B cell (primary cell): ENCODE data around the gene TBXAS1. TPM values are rescaled to one million over a fixed set of nuclear protein-coding genes. Genes with fewer than 3 reads are reported as not detected.

ENCODE experiments used
- ATAC-seq: fragments of 200-7000 bp; cut with Tn5 transposase; one replicate; pipeline ENCODE4 v1.10.0; 2021; ENCODE audit warnings: low read depth, mild to moderate bottlenecking, moderate number of reproducible peaks, moderate library complexity
- CTCF ChIA-PET: fragments of 350-600 bp; sonication (Branson Sonifier 250); formaldehyde crosslinking; loops from one replicate; lab custom pipeline; 2021; ENCODE audit warnings: antibody characterized with exemption, inconsistent platforms; lab: Charles Lee
- POLR2A ChIA-PET: fragments of 350-600 bp; sonication (Branson Sonifier 250); formaldehyde crosslinking; loops from one replicate; lab custom pipeline; 2021; ENCODE audit warnings: antibody characterized with exemption; lab: Charles Lee
- DNase-seq: peaks from one replicate; pipeline ENCODE4 v3.0.0; 2013
- H2AFZ ChIP-seq: 2 replicates; pipeline ENCODE4 v1.6.1; 2012; ENCODE audit warnings: mild to moderate bottlenecking, low read depth, low read length; ENCODE audit not compliant: insufficient read depth, poor library complexity, severe bottlenecking
- H3K27ac ChIP-seq, 2 donors: 1 replicate in 1 of 2; 2 replicates in 1 of 2; pipeline ENCODE4 v1.5.1; 2012 to 2013; ENCODE audit warnings: low read length in 2 of 2, mild to moderate bottlenecking in 2 of 2, moderate library complexity in 1 of 2
- H3K27me3 ChIP-seq, 4 experiments: fragments of 200-600 bp in 1 of 4; sonication (generic) in 1 of 4; replicated peaks in 1 of 4; 1 replicate in 2 of 4; 2 replicates in 2 of 4; pipeline versions ENCODE4 v1.6.1 to v1.7.0; 2013 to 2016; ENCODE audit warnings: low read length in 3 of 4, mild to moderate bottlenecking in 2 of 4, mixed read lengths in 1 of 4, moderate library complexity in 1 of 4; ENCODE audit not compliant: insufficient read depth in 4 of 4, control insufficient read depth in 3 of 4; ENCODE audit errors: control extremely low read depth in 1 of 4
- H3K36me3 ChIP-seq, 2 experiments: replicated peaks in 1 of 2; 1 replicate in 1 of 2; 2 replicates in 1 of 2; pipeline versions ENCODE4 v1.6.1 to v1.7.1; 2013; ENCODE audit warnings: low read length in 1 of 2; ENCODE audit not compliant: insufficient read depth in 2 of 2, control insufficient read depth in 1 of 2; ENCODE audit errors: control extremely low read depth in 1 of 2, extremely low read depth in 1 of 2
- H3K4me1 ChIP-seq, 2 donors: fragments of 200-600 bp in 1 of 2; sonication (generic) in 1 of 2; 1 replicate in 1 of 2; 2 replicates in 1 of 2; pipeline versions ENCODE4 v1.5.1 to v1.6.1; 2013 to 2017; ENCODE audit warnings: low read length in 2 of 2; ENCODE audit not compliant: control insufficient read depth in 2 of 2, insufficient read depth in 2 of 2
- H3K4me2 ChIP-seq: replicated peaks from 2 replicates; pipeline ENCODE3; 2012; ENCODE audit warnings: mild to moderate bottlenecking, low read depth, low read length; ENCODE audit not compliant: poor library complexity, severe bottlenecking
- H3K4me3 ChIP-seq, 5 experiments: fragments of 200-600 bp in 1 of 5; sonication (generic) in 1 of 5; 1 replicate in 3 of 5; 2 replicates in 2 of 5; pipeline versions ENCODE4 v1.5.1 to v1.7.0; 2011 to 2016; ENCODE audit warnings: low read length in 4 of 5, mild to moderate bottlenecking in 4 of 5, low read depth in 2 of 5, control low read depth in 1 of 5, moderate library complexity in 1 of 5; ENCODE audit not compliant: insufficient read depth in 1 of 5; ENCODE audit errors: control extremely low read depth in 1 of 5, extremely low read depth in 1 of 5
- H3K79me2 ChIP-seq: fragments of 200-600 bp; sonication (generic); one replicate; pipeline ENCODE4 v1.6.0; 2016; ENCODE audit warnings: low read length; ENCODE audit not compliant: control insufficient read depth, insufficient read depth
- H3K9ac ChIP-seq: fragments of 200-600 bp; sonication (generic); 2 replicates; pipeline ENCODE4 v1.6.1; 2017; ENCODE audit warnings: mild to moderate bottlenecking, low read length, moderate library complexity
- H3K9me3 ChIP-seq, 3 donors: one replicate each; pipeline versions ENCODE4 v1.6.1 to v1.7.1; 2013; ENCODE audit warnings: low read length in 2 of 3; ENCODE audit not compliant: control insufficient read depth in 2 of 3, insufficient read depth in 1 of 3; ENCODE audit errors: control extremely low read depth in 1 of 3
- H4K20me1 ChIP-seq: 2 replicates; pipeline ENCODE4 v1.6.0; 2012; ENCODE audit warnings: mild to moderate bottlenecking, low read length; ENCODE audit not compliant: insufficient read depth, control insufficient read depth, poor library complexity, severe bottlenecking
- H3K27ac Mint-ChIP-seq: one replicate; pipeline ENCODE4 v1.8.0; 2021; ENCODE audit warnings: mixed read lengths
- H3K27me3 Mint-ChIP-seq: one replicate; pipeline ENCODE4 v1.8.0; 2021; ENCODE audit warnings: mixed read lengths
- H3K4me1 Mint-ChIP-seq: one replicate; pipeline ENCODE4 v1.8.0; 2021; ENCODE audit warnings: mixed read lengths
- H3K4me3 Mint-ChIP-seq: one replicate; pipeline ENCODE4 v1.8.0; 2021; ENCODE audit warnings: mixed read lengths
- H3K9me3 Mint-ChIP-seq: one replicate; pipeline ENCODE4 v1.8.0; 2022; ENCODE audit warnings: mixed read lengths; ENCODE audit not compliant: insufficient read depth
- EZH2 ChIP-seq: IDR thresholded peaks from 2 replicates; pipeline ENCODE4 v1.6.1; 2012; ENCODE audit warnings: borderline replicate concordance, low read depth, mild to moderate bottlenecking, moderate library complexity, low read length; ENCODE audit not compliant: insufficient read depth, poor library complexity, severe bottlenecking
- WGBS: methylation state at CpG from one replicate; pipeline ENCODE4 v1.1.5; 2013; ENCODE audit warnings: missing lambda C conversion rate; ENCODE audit not compliant: insufficient coverage; 5-methylcytosine and 5-hydroxymethylcytosine counted together
- intact Hi-C: fragments of 100-400 bp; cut with micrococcal nuclease; formaldehyde crosslinking; loops from one replicate; pipeline ENCODE4 v1.10.0; 2022
- polyA plus RNA-seq: library from polyadenylated mRNA; depleted of rRNA; stranded (reverse); fragments of >200 nt; gene quantifications from 2 replicates; pipeline ENCODE4 v1.2.3, GENCODE V29; 2012
- total RNA-seq, 2 donors: library from RNA; stranded (reverse); fragments of 120-200 nt in 1 of 2; gene quantifications; 1 replicate in 1 of 2; 2 replicates in 1 of 2; pipeline versions ENCODE4 v1.2.3 to v1.2.4, GENCODE V29; 2013 to 2022
- TF ChIP-seq, protein P1 (sequence below): fragments of 200-600 bp; IDR thresholded peaks from one replicate; pipeline ENCODE4 v1.8.0; 2022; ENCODE audit warnings: antibody characterized with exemption, mild to moderate bottlenecking

Gene TBXAS1
- total and polyA plus RNA-seq, 2 donors (not counting 1 experiment from before 2014, with no cell fraction given), result 8.1 to 21.0 TPM

DNA sequence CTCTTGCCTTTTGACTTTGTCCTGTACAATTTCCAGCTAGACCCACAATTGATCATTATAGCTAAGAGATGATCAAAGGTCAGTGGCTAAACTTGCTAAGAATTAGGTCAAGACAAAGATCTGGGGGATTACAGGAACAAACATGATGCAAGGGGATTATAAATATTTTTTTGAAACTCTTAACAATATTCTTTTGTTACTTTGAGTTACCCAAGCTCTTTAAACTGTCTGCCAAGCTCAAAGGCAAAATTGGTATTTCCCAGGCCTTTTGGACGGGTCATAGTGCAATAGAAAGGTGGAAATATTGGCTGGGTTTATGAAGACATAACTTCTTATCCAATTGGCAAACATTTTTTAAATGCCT is 23.4 kb downstream of the TBXAS1 start:
- TF ChIP-seq, protein P1, sequence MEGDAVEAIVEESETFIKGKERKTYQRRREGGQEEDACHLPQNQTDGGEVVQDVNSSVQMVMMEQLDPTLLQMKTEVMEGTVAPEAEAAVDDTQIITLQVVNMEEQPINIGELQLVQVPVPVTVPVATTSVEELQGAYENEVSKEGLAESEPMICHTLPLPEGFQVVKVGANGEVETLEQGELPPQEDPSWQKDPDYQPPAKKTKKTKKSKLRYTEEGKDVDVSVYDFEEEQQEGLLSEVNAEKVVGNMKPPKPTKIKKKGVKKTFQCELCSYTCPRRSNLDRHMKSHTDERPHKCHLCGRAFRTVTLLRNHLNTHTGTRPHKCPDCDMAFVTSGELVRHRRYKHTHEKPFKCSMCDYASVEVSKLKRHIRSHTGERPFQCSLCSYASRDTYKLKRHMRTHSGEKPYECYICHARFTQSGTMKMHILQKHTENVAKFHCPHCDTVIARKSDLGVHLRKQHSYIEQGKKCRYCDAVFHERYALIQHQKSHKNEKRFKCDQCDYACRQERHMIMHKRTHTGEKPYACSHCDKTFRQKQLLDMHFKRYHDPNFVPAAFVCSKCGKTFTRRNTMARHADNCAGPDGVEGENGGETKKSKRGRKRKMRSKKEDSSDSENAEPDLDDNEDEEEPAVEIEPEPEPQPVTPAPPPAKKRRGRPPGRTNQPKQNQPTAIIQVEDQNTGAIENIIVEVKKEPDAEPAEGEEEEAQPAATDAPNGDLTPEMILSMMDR, result no peak
- no peak for TF ChIP-seq EZH2
- peaks cover 12 to 15% of the 10 kb centered on the region in 2 donors for H3K4me1 ChIP-seq
- H3K4me3 Mint-ChIP-seq, result no peak overlapping the region

DNA sequence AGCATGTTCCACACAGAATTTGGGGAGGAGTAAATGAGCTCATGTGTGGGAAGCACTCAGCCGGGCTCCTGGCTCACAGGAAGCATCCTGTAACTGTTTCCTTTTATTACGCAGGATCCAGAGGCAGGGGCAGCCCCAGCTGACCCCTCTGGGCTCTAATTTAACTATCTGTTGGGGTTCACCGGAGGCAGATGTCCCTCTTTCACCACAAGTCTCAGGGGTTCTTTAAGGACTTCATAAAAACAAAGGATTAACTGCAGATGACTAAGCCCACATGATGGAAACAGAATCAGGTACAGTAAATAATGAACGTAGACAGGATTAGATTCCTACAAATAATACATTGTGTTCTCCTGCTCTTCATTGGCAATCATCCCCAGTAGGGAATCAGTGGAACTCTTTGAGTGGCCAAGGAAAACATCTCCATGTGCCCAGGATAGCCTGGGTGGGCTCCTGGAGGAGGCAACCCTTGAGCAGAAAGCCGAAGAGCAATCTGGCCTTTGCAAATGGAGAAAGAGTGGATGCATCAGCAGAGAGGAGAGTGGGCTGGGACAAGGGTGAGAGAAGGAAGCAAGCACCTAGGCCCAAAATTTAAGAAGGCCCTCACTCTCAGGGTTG is 24.6 kb downstream of the TBXAS1 start:
- Histone ChIP-seq H3K27ac (no peak overlapping the region), H3K36me3 (no peaks in the 10 kb centered on the region), H2AFZ (no peak overlapping the region), H3K9me3 (no peaks in the 10 kb centered on the region), H3K79me2 (no peaks in the 10 kb centered on the region), H3K4me1 (peaks cover 12 to 15% of the 10 kb centered on the region in 2 donors), H3K9ac (no peak overlapping the region), H3K4me3 (no peak overlapping the region), H3K27me3 (no peaks in the 10 kb centered on the region), H4K20me1 (no peaks in the 10 kb centered on the region), H3K4me2 (no peak overlapping the region)
- no peaks in the 10 kb centered on the region for H3K27me3 Mint-ChIP-seq
- ChIA-PET CTCF (no interaction called here), POLR2A (no interaction called here)
- no peak overlapping the region for H3K4me3 Mint-ChIP-seq
- peaks cover 19% of the 10 kb centered on the region for H3K4me1 Mint-ChIP-seq
- H3K27ac Mint-ChIP-seq, result no peak overlapping the region
- ATAC-seq (no peak), DNase-seq (no peak)
- H3K9me3 Mint-ChIP-seq, result no peaks in the 10 kb centered on the region
- intact Hi-C loops, result no loop called here
- WGBS, result 57% methylated on average over 3 of the region's 5 CpGs
- TF ChIP-seq, protein P1, result no peak
- no peak for TF ChIP-seq EZH2

More for the DNA sequence above, 23.4 kb downstream of the TBXAS1 start:
- ATAC-seq, result no peak
- Histone ChIP-seq H3K27me3 (no peaks in the 10 kb centered on the region), H3K79me2 (no peaks in the 10 kb centered on the region), H2AFZ (no peak overlapping the region), H3K4me3 (no peak overlapping the region), H3K36me3 (no peaks in the 10 kb centered on the region), H3K9me3 (peaks cover 0 to 3% (median 0%) of the 10 kb centered on the region in 3 donors), H3K9ac (no peak overlapping the region), H3K27ac (no peak overlapping the region), H4K20me1 (no peaks in the 10 kb centered on the region), H3K4me2 (no peak overlapping the region)
- no peak overlapping the region for H3K27ac Mint-ChIP-seq
- CTCF ChIA-PET, result no interaction called here
- WGBS, result no CpG with 5 or more reads among the region's 1 CpG
- no peak for DNase-seq
- H3K4me1 Mint-ChIP-seq, result peaks cover 19% of the 10 kb centered on the region
- intact Hi-C loops, result no loop called here
- POLR2A ChIA-PET, result no interaction called here
- peaks cover 2% of the 10 kb centered on the region for H3K27me3 Mint-ChIP-seq
- H3K9me3 Mint-ChIP-seq, result no peaks in the 10 kb centered on the region
